Spleen (tissue), 7 donors: Measurements from ENCODE around the gene ZNF692.

ENCODE experiments used
- CTCF ChIP-seq, 11 experiments: fragments of 200-600 bp in 7 of 11; fragments of 450-650 bp in 4 of 11; sonication (generic) in 4 of 11; IDR thresholded peaks in 8 of 11; conservative IDR thresholded peaks in 3 of 11; 1 replicate in 7 of 11; 2 replicates in 4 of 11; pipeline versions ENCODE4 v1.4.0 to v1.8.0; 2016 to 2021; ENCODE audit warnings: antibody characterized with exemption in 11 of 11, inconsistent platforms in 4 of 11, mild to moderate bottlenecking in 1 of 11
- POLR2A ChIP-seq, 3 donors: fragments of 450-650 bp; IDR thresholded peaks; one replicate each; pipeline ENCODE4 v1.5.1; 2017; ENCODE audit warnings: antibody characterized with exemption in 3 of 3, mild to moderate bottlenecking in 1 of 3
- donor health status: DM: no; HTN: no; CAD: no; lungs with moderate emphysema.
- donor health status: DM: no; HTN: no; CAD: no.
- donor health status: DM: no; HTN: no; CAD: no.

DNA sequence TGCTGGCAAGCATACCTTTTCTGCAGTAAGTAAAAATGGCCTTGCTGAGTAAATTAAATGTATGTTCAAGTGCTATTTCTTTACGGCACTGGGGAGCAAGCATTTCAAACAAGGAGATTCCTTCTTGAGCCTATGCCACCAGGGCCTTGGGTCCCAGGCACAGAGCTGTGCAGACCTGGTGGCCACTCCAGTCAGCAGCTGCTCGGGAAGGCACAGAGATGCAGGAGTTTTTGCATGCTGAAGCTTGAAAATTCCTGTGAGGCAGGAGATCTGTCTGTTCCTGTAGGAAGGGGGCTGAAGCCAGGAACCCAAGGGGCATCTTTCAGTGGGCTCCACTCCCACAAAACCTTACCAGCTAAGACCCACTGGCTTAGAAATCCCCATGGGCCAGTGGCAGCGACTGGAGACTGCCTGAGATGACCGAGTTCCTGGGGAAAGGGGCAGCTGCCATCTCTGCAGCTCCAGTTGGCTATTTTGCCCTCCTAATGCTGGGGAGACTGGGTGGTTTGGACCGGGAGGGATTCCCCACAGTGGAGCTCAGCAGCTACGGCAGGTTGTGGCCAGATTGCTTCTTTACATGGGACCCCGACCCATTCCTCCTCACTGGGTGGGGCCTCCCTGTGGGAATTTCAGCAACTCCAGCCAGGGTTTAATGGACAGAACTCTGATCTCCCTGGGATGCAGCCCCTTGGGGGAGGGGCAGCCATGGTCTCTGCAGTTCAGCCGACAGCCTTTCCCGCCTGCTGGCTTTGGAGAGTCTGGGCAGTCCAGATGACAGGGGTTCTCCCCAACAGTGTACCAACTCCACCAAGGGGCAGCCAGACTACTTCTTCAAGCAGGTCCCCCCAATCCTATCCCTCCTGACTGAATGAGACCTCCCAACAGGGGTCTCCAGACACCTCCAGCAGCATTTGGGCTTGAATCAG is 38.8 kb upstream of the ZNF692 start:
- TF ChIP-seq CTCF (IDR thresholded peaks at IDR 0.05 in 8 of 11, conservative IDR thresholded peaks at IDR 0.05 in 3 of 11) (no peak), POLR2A (IDR thresholded peaks at IDR 0.05) (no peak)
